GM23338 (cell line): Measurements from ENCODE around the gene C22orf42. TPM values are rescaled to one million over a fixed set of nuclear protein-coding genes. Genes with fewer than 3 reads are reported as not detected.

Experiments
- ATAC-seq: fragments of 200-7000 bp; cut with Tn5 transposase; 3 replicates; pipeline ENCODE4 v1.9.1; 2020
- DNase-seq: peaks from one replicate; pipeline ENCODE4 v3.0.0-alpha.2; 2015; ENCODE audit warnings: low spot score
- H2AFZ ChIP-seq: fragments of 200-600 bp; sonication (generic); 2 replicates; pipeline ENCODE4 v1.8.0; 2016; ENCODE audit warnings: antibody characterized with exemption, mild to moderate bottlenecking, moderate library complexity
- H3F3A ChIP-seq: fragments of 200-600 bp; sonication (generic); replicated peaks from 2 replicates; pipeline ENCODE4 v1.8.0; 2017; ENCODE audit warnings: antibody characterized with exemption, mixed run types, low read depth
- H3K27ac ChIP-seq: fragments of 200-600 bp; sonication (generic); 2 replicates; pipeline ENCODE4 v1.6.1; 2016; ENCODE audit warnings: low read depth
- H3K27me3 ChIP-seq: fragments of 200-600 bp; sonication (generic); 2 replicates; pipeline ENCODE4 v1.8.0; 2016; ENCODE audit warnings: mild to moderate bottlenecking, mixed run types, moderate library complexity; ENCODE audit not compliant: insufficient read depth
- H3K36me3 ChIP-seq: fragments of 200-600 bp; sonication (generic); 2 replicates; pipeline ENCODE4 v1.8.0; 2016; ENCODE audit warnings: mild to moderate bottlenecking; ENCODE audit not compliant: insufficient read depth
- H3K4me1 ChIP-seq: fragments of 200-600 bp; sonication (generic); 2 replicates; pipeline ENCODE4 v1.8.0; 2016; ENCODE audit warnings: mild to moderate bottlenecking, moderate library complexity; ENCODE audit not compliant: insufficient read depth
- H3K4me2 ChIP-seq: fragments of 200-600 bp; sonication (generic); 2 replicates; pipeline ENCODE4 v1.7.1; 2017; ENCODE audit warnings: mixed run types
- H3K4me3 ChIP-seq: fragments of 200-600 bp; sonication (generic); 2 replicates; pipeline ENCODE4 v1.6.1; 2016; ENCODE audit warnings: mixed run types
- H3K79me2 ChIP-seq: fragments of 200-600 bp; sonication (generic); replicated peaks from 2 replicates; pipeline ENCODE4 v1.8.0; 2017; ENCODE audit warnings: mild to moderate bottlenecking; ENCODE audit not compliant: insufficient read depth
- H3K9me2 ChIP-seq: fragments of 200-600 bp; sonication (generic); 2 replicates; pipeline ENCODE4 v1.8.0; 2017; ENCODE audit not compliant: insufficient read depth
- H4K20me1 ChIP-seq: fragments of 200-600 bp; sonication (generic); replicated peaks from 2 replicates; pipeline ENCODE4 v1.8.0; 2017; ENCODE audit warnings: mild to moderate bottlenecking; ENCODE audit not compliant: insufficient read depth
- H3K27ac Mint-ChIP-seq: 2 replicates; pipeline ENCODE4 v1.8.0; 2020; ENCODE audit warnings: inconsistent platforms, mild to moderate bottlenecking, moderate library complexity, mixed read lengths
- H3K27me3 Mint-ChIP-seq: 3 replicates; pipeline ENCODE4 v1.8.0; 2022; ENCODE audit warnings: low read depth, mild to moderate bottlenecking, moderate library complexity, mixed read lengths, inconsistent platforms; ENCODE audit not compliant: insufficient read depth, poor library complexity
- H3K36me3 Mint-ChIP-seq: 3 replicates; pipeline ENCODE4 v1.8.0; 2021; ENCODE audit warnings: low read depth, mild to moderate bottlenecking, inconsistent platforms, moderate library complexity, mixed read lengths
- H3K4me1 Mint-ChIP-seq: 3 replicates; pipeline ENCODE4 v1.8.0; 2020; ENCODE audit warnings: mild to moderate bottlenecking, inconsistent platforms, mixed read lengths
- H3K4me3 Mint-ChIP-seq: 3 replicates; pipeline ENCODE4 v1.8.0; 2021; ENCODE audit warnings: moderate library complexity, mild to moderate bottlenecking, inconsistent platforms, mixed read lengths
- H3K9me3 Mint-ChIP-seq: 3 replicates; pipeline ENCODE4 v1.8.0; 2020; ENCODE audit warnings: moderate library complexity, mild to moderate bottlenecking, inconsistent platforms, mixed read lengths
- CREB1 ChIP-seq: fragments of 250-450 bp; sonication (Bioruptor Pico); IDR thresholded peaks from 2 replicates; pipeline ENCODE4 v1.5.0; 2020; ENCODE audit warnings: low read depth, mild to moderate bottlenecking, moderate library complexity
- CTCF ChIP-seq, 2 experiments: fragments of 200-600 bp in 1 of 2; sonication (generic) in 1 of 2; conservative IDR thresholded peaks; 2 replicates each; pipeline versions ENCODE4 v1.5.1 to v1.6.1; 2016 to 2017; ENCODE audit warnings: antibody characterized with exemption in 2 of 2, low read depth in 2 of 2, mild to moderate bottlenecking in 2 of 2, moderate library complexity in 1 of 2
- ETS1 ChIP-seq: IDR thresholded peaks from 2 replicates; pipeline ENCODE4 v1.6.1; 2016; ENCODE audit warnings: antibody characterized with exemption
- EZH2 ChIP-seq: fragments of 200-600 bp; sonication (generic); IDR thresholded peaks from one replicate; pipeline ENCODE4 v1.8.0; 2017; ENCODE audit warnings: antibody characterized with exemption, mild to moderate bottlenecking, low read depth; ENCODE audit not compliant: unreplicated experiment
- EZH2phosphoT487 ChIP-seq: fragments of 200-600 bp; sonication (generic); IDR thresholded peaks from one replicate; pipeline ENCODE4 v1.8.1; 2018; ENCODE audit warnings: antibody characterized with exemption; ENCODE audit not compliant: unreplicated experiment
- NANOG ChIP-seq: IDR thresholded peaks from 2 replicates; pipeline ENCODE4 v1.6.1; 2016; ENCODE audit warnings: antibody characterized with exemption, borderline replicate concordance
- POLR2AphosphoS5 ChIP-seq: IDR thresholded peaks from 2 replicates; pipeline ENCODE4 v1.6.1; 2016; ENCODE audit warnings: antibody characterized with exemption, low read depth
- ZNF114 ChIP-seq: fragments of 250-450 bp; sonication (Bioruptor Pico); IDR thresholded peaks from 2 replicates; pipeline ENCODE4 v1.5.0; 2020; ENCODE audit warnings: mild to moderate bottlenecking, moderate library complexity
- ZNF331 ChIP-seq: fragments of 250-450 bp; sonication (Bioruptor Pico); IDR thresholded peaks from 2 replicates; pipeline ENCODE4 v1.5.0; 2020; ENCODE audit warnings: low read depth, mild to moderate bottlenecking, moderate library complexity
- polyA plus RNA-seq: library from polyadenylated mRNA; unstranded; fragments of >200 nt; fragmentation: Nextera tagmentation; extraction: Ambion mirVana; gene quantifications from 2 replicates; pipeline ENCODE4 v1.2.1, GENCODE V29; 2016
- total RNA-seq: library from RNA; depleted of rRNA; stranded (reverse); fragments of >200 nt; shearing (Covaris generic); gene quantifications from 2 replicates; pipeline ENCODE4 v1.2.3, GENCODE V29; 2014
- TF ChIP-seq, protein P1 (sequence below): fragments of 250-450 bp; sonication (Bioruptor Pico); IDR thresholded peaks from 2 replicates; pipeline ENCODE4 v1.5.0; 2020; ENCODE audit warnings: mild to moderate bottlenecking, moderate library complexity
- TF ChIP-seq, protein P2 (sequence below): IDR thresholded peaks from one replicate; pipeline ENCODE4 v1.6.1; 2018; ENCODE audit warnings: antibody characterized with exemption; ENCODE audit not compliant: unreplicated experiment

C22orf42 gene
- total and polyA plus RNA-seq, 2 experiments from 2014 or later, result 0.76 to 1.2 TPM

DNA sequence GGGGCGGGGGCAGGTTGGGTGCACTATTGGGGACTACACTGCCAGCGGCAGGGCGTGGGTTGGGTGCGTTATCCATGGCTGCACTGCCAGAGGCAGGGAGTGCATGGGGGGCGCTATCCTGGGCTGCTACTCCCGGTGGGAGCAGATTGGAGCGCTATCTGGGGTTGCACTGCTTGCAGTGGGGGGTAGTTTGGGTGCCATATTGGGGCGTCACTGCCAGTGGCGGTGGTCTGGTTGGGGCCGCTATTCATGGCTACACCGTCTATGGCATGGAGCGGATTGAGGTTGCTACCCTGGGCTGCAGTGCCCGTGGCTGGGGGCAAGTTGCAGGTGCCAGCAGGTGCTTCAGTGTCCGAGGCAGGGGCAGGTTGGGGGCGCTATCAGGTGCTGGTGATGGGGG is 36.2 kb downstream of the C22orf42 start (continued):
- TF ChIP-seq ETS1 (no peak), EZH2phosphoT487 (no peak), POLR2AphosphoS5 (no peak), NANOG (no peak), EZH2 (no peak), ZNF114 (CRISPR knock-in tag) (no peak)
- TF ChIP-seq, protein P1, sequence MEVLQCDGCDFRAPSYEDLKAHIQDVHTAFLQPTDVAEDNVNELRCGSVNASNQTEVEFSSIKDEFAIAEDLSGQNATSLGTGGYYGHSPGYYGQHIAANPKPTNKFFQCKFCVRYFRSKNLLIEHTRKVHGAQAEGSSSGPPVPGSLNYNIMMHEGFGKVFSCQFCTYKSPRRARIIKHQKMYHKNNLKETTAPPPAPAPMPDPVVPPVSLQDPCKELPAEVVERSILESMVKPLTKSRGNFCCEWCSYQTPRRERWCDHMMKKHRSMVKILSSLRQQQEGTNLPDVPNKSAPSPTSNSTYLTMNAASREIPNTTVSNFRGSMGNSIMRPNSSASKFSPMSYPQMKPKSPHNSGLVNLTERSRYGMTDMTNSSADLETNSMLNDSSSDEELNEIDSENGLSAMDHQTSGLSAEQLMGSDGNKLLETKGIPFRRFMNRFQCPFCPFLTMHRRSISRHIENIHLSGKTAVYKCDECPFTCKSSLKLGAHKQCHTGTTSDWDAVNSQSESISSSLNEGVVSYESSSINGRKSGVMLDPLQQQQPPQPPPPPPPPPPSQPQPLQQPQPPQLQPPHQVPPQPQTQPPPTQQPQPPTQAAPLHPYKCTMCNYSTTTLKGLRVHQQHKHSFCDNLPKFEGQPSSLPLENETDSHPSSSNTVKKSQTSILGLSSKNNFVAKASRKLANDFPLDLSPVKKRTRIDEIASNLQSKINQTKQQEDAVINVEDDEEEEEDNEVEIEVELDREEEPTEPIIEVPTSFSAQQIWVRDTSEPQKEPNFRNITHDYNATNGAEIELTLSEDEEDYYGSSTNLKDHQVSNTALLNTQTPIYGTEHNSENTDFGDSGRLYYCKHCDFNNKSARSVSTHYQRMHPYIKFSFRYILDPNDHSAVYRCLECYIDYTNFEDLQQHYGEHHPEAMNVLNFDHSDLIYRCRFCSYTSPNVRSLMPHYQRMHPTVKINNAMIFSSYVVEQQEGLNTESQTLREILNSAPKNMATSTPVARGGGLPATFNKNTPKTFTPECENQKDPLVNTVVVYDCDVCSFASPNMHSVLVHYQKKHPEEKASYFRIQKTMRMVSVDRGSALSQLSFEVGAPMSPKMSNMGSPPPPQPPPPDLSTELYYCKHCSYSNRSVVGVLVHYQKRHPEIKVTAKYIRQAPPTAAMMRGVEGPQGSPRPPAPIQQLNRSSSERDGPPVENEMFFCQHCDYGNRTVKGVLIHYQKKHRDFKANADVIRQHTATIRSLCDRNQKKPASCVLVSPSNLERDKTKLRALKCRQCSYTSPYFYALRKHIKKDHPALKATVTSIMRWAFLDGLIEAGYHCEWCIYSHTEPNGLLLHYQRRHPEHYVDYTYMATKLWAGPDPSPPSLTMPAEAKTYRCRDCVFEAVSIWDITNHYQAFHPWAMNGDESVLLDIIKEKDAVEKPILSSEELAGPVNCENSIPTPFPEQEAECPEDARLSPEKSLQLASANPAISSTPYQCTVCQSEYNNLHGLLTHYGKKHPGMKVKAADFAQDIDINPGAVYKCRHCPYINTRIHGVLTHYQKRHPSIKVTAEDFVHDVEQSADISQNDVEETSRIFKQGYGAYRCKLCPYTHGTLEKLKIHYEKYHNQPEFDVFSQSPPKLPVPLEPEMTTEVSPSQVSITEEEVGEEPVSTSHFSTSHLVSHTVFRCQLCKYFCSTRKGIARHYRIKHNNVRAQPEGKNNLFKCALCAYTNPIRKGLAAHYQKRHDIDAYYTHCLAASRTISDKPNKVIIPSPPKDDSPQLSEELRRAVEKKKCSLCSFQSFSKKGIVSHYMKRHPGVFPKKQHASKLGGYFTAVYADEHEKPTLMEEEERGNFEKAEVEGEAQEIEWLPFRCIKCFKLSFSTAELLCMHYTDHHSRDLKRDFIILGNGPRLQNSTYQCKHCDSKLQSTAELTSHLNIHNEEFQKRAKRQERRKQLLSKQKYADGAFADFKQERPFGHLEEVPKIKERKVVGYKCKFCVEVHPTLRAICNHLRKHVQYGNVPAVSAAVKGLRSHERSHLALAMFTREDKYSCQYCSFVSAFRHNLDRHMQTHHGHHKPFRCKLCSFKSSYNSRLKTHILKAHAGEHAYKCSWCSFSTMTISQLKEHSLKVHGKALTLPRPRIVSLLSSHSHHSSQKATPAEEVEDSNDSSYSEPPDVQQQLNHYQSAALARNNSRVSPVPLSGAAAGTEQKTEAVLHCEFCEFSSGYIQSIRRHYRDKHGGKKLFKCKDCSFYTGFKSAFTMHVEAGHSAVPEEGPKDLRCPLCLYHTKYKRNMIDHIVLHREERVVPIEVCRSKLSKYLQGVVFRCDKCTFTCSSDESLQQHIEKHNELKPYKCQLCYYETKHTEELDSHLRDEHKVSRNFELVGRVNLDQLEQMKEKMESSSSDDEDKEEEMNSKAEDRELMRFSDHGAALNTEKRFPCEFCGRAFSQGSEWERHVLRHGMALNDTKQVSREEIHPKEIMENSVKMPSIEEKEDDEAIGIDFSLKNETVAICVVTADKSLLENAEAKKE (CRISPR knock-in tag), result no peak

DNA sequence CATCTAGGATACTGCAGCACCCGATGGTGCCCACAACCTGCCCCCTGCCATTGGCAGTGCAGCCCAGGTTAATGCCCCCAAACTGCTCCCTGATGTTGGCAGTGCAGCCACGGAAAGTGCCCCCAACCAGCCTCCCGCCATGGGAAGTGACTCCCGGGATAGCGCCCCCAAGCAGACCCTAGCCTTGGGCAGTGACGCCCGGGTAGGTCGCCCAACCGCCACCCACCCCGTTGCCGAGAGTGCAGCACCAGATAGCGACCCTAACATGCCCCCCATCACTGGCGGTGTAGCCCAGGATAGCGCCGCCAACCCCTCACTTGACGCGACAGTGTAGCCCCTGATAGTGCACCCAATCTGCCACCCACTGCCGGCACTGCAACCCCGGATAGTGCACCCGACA is 38.5 kb downstream of the C22orf42 start:
- no peak for ATAC-seq
- Histone ChIP-seq H3K27me3 (no peaks in the 10 kb centered on the region; the same call in 1 of the 2 replicates), H3K4me3 (no peak overlapping the region), H3K79me2 (no peaks in the 10 kb centered on the region), H3F3A (no peaks in the 10 kb centered on the region), H4K20me1 (no peaks in the 10 kb centered on the region), H3K4me2 (no peak overlapping the region), H3K4me1 (no peaks in the 10 kb centered on the region), H3K27ac (no peak overlapping the region), H2AFZ (no peak overlapping the region), H3K9me2 (no peaks in the 10 kb centered on the region), H3K36me3 (no peaks in the 10 kb centered on the region)
- H3K4me3 Mint-ChIP-seq, result no peak overlapping the region
- peaks cover 9% of the 10 kb centered on the region; the same call in 2 of the 3 replicates for H3K9me3 Mint-ChIP-seq
- H3K27me3 Mint-ChIP-seq, result peaks cover 10% of the 10 kb centered on the region
- H3K27ac Mint-ChIP-seq, result no peak overlapping the region
- DNase-seq, result no peak
- H3K36me3 Mint-ChIP-seq, result no peaks in the 10 kb centered on the region
- H3K4me1 Mint-ChIP-seq, result peaks cover 8% of the 10 kb centered on the region
- TF ChIP-seq POLR2AphosphoS5 (no peak), CREB1 (CRISPR knock-in tag) (no peak), EZH2phosphoT487 (no peak), CTCF (conservative IDR thresholded peaks at IDR 0.05; ENCODE audit: low read depth in 2 of 2) (no peak), EZH2 (no peak), ETS1 (no peak), ZNF114 (CRISPR knock-in tag) (no peak), ZNF331 (CRISPR knock-in tag) (no peak)
- TF ChIP-seq, protein P2, sequence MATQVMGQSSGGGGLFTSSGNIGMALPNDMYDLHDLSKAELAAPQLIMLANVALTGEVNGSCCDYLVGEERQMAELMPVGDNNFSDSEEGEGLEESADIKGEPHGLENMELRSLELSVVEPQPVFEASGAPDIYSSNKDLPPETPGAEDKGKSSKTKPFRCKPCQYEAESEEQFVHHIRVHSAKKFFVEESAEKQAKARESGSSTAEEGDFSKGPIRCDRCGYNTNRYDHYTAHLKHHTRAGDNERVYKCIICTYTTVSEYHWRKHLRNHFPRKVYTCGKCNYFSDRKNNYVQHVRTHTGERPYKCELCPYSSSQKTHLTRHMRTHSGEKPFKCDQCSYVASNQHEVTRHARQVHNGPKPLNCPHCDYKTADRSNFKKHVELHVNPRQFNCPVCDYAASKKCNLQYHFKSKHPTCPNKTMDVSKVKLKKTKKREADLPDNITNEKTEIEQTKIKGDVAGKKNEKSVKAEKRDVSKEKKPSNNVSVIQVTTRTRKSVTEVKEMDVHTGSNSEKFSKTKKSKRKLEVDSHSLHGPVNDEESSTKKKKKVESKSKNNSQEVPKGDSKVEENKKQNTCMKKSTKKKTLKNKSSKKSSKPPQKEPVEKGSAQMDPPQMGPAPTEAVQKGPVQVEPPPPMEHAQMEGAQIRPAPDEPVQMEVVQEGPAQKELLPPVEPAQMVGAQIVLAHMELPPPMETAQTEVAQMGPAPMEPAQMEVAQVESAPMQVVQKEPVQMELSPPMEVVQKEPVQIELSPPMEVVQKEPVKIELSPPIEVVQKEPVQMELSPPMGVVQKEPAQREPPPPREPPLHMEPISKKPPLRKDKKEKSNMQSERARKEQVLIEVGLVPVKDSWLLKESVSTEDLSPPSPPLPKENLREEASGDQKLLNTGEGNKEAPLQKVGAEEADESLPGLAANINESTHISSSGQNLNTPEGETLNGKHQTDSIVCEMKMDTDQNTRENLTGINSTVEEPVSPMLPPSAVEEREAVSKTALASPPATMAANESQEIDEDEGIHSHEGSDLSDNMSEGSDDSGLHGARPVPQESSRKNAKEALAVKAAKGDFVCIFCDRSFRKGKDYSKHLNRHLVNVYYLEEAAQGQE, result no peak
